Measurements from ENCODE around the gene AGTRAP. TPM values are rescaled to one million over a fixed set of nuclear protein-coding genes. Genes with fewer than 3 reads are reported as not detected.

The AGTRAP gene
- total and polyA plus RNA-seq, 4 donors = 37.0 to 266 (median 83.3) TPM

DNA sequence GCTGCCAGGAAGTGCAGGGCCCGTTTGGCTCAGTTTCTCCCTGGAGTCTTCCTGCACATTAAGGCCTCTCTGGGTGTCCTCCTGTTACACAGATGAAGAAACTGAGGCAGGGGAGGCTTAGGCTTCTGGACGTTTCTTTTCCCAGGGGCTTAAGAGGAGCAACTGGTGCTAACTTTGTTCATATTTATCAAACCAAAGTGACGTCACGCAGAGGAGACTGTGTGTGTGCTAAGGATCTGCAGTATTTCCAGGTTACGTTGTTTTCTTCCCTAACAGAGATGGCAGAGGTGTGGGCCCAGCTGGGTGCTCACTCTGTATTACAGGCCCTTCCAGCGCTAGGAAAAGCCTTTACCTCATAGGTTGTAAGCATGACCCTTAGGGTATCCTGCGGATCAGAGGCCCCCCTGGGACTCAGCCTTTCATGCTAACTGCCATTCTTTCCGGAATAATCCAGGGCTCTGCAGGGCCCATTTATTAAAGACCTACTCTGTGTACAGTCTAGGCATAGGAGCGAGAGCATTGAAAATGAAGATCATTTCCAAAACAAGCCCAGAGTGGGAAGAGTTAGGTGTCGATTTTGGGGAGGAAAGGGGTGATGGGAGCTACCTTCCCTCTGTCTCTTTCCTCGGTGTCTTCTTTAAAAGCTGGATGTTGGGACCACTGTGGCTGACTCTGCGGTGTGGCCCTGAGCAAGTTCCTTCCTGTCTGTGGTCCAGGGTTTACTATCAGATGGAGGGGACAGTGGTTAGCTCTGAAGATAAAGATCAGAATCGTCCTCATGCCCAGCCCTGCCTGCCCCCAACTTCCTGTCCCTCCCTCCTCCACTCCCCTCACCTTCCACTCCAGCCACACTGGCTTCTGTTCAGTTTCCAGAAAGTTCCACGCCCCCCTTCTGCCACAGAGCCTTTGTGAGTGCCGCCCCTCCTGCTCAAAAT is 4.6 kb downstream of the AGTRAP start:
- ATAC-seq (ENCODE audit: insufficient read depth, low FRiP score) = no peak
- Histone ChIP-seq H3K9me3 (ENCODE audit: control insufficient read depth in 4 of 4, insufficient read depth in 3 of 4, low read length in 3 of 4) (no peaks in the 10 kb centered on the region), H3K36me3 (ENCODE audit: control insufficient read depth in 4 of 4, insufficient read depth in 4 of 4, low read length in 4 of 4) (peaks cover 0 to 6% (median 0%) of the 10 kb centered on the region in 4 donors), H3K4me1 (ENCODE audit: control insufficient read depth in 5 of 5, insufficient read depth in 5 of 5, low read length in 5 of 5) (peaks cover 0 to 20% (median 6%) of the 10 kb centered on the region in 5 donors), H3K27ac (ENCODE audit: low read depth in 1 of 2, low read length in 1 of 2) (peak overlapping the region in 1 of 2 donors; percentile 40), H3K4me3 (no peak overlapping the region), H3K9ac (ENCODE audit: insufficient read depth in 1 of 2, low read length in 2 of 2) (no peak overlapping the region), H3K27me3 (ENCODE audit: control insufficient read depth in 3 of 3, insufficient read depth in 3 of 3, low read length in 2 of 3) (no peaks in the 10 kb centered on the region)
- DNase-seq = no peak
- no peak for TF ChIP-seq CTCF (IDR thresholded peaks at IDR 0.05; ENCODE audit: control extremely low read depth, extremely low read depth)
- 21 to 48% methylated on average over 15 of the region's 15 CpGs for WGBS, 2 donors

GRCh38 chr1:11741482-11741881 is 5.5 kb downstream of the AGTRAP start:
- Histone ChIP-seq H3K36me3 (ENCODE audit: control insufficient read depth in 4 of 4, insufficient read depth in 4 of 4, low read length in 4 of 4) (peaks cover 0 to 14% (median 3%) of the 10 kb centered on the region in 4 donors), H3K27ac (ENCODE audit: low read depth in 1 of 2, low read length in 1 of 2) (no peak overlapping the region), H3K4me3 (no peak overlapping the region), H3K4me1 (ENCODE audit: control insufficient read depth in 5 of 5, insufficient read depth in 5 of 5, low read length in 5 of 5) (peaks cover 0 to 18% (median 5%) of the 10 kb centered on the region in 5 donors), H3K27me3 (ENCODE audit: control insufficient read depth in 3 of 3, insufficient read depth in 3 of 3, low read length in 2 of 3) (no peaks in the 10 kb centered on the region), H3K9ac (ENCODE audit: insufficient read depth in 1 of 2, low read length in 2 of 2) (no peak overlapping the region), H3K9me3 (ENCODE audit: control insufficient read depth in 4 of 4, insufficient read depth in 3 of 4, low read length in 3 of 4) (no peaks in the 10 kb centered on the region)
- no peak for TF ChIP-seq CTCF (IDR thresholded peaks at IDR 0.05; ENCODE audit: control extremely low read depth, extremely low read depth)
- DNase-seq = no peak
- no peak for ATAC-seq (ENCODE audit: insufficient read depth, low FRiP score)
- 87 to 90% methylated on average over 4 of the region's 4 CpGs for WGBS, 2 donors

GRCh38 chr1:11741919-11742558 is 6.1 kb downstream of the AGTRAP start:
- no peak for TF ChIP-seq CTCF (IDR thresholded peaks at IDR 0.05; ENCODE audit: control extremely low read depth, extremely low read depth)
- ATAC-seq (ENCODE audit: insufficient read depth, low FRiP score) (no peak), DNase-seq (no peak)
- H3K4me1 ChIP-seq (ENCODE audit: control insufficient read depth in 5 of 5, insufficient read depth in 5 of 5, low read length in 5 of 5) = peaks cover 0 to 17% (median 5%) of the 10 kb centered on the region in 5 donors
- 72 to 86% methylated on average over 5 of the region's 5 CpGs for WGBS, 2 donors
- H3K36me3 ChIP-seq (ENCODE audit: control insufficient read depth in 4 of 4, insufficient read depth in 4 of 4, low read length in 4 of 4) = peaks cover 0 to 15% (median 3%) of the 10 kb centered on the region in 4 donors
- H3K27ac ChIP-seq (ENCODE audit: low read depth in 1 of 2, low read length in 1 of 2) = no peak overlapping the region
- no peak overlapping the region for H3K9ac ChIP-seq (ENCODE audit: insufficient read depth in 1 of 2, low read length in 2 of 2)
- H3K4me3 ChIP-seq = no peak overlapping the region
- no peaks in the 10 kb centered on the region for H3K27me3 ChIP-seq (ENCODE audit: control insufficient read depth in 3 of 3, insufficient read depth in 3 of 3, low read length in 2 of 3)
- no peaks in the 10 kb centered on the region for H3K9me3 ChIP-seq (ENCODE audit: control insufficient read depth in 4 of 4, insufficient read depth in 3 of 4, low read length in 3 of 4)

All from lung (tissue), 12 donors.